HCT116 (cell line): ENCODE measurements around the gene PRELID1. TPM values are rescaled to one million over a fixed set of nuclear protein-coding genes. Genes with fewer than 3 reads are reported as not detected.

Experiments
- ATAC-seq: fragments of 200-7000 bp; cut with Tn5 transposase; 2 replicates; pipeline ENCODE4 v1.9.1; 2020; ENCODE audit warnings: mild to moderate bottlenecking, moderate library complexity
- BruUV-seq: library from RNA; stranded (reverse); fragments of 400-500 nt; replicated peaks from 2 replicates; lab custom pipeline; 2021; lab: Mats Ljungman, UMichigan
- CTCF ChIA-PET: fragments of 300-600 bp; sonication (Branson Sonifier 250); formaldehyde crosslinking; loops from one replicate; lab custom pipeline; 2021; ENCODE audit warnings: antibody characterized with exemption; lab: Charles Lee
- POLR2A ChIA-PET: fragments of 300-600, 350-600 bp; sonication (Branson Sonifier 250); formaldehyde crosslinking; loops from one replicate; lab custom pipeline; 2021; ENCODE audit warnings: antibody characterized with exemption; lab: Charles Lee
- RAD21 ChIA-PET, 2 experiments: fragments of 300-600 bp; sonication (Branson Sonifier 250); formaldehyde crosslinking; loops; one replicate each; lab custom pipeline; 2023; ENCODE audit warnings: low total read pairs in 2 of 2; ENCODE audit not compliant: uncharacterized antibody in 2 of 2, unreplicated experiment in 2 of 2, low non-redundant PET in 1 of 2; lab: Charles Lee
- DNase-seq: peaks from one replicate; pipeline ENCODE4 v3.0.0-alpha.2; 2010; ENCODE audit warnings: low read depth, low spot score
- H2AFZ ChIP-seq: fragments of 200-600 bp; shearing (Covaris generic), sonication (generic); 2 replicates; pipeline ENCODE4 v1.6.1; 2017; ENCODE audit warnings: low read depth, mixed run types, mixed read lengths, antibody characterized with exemption, low read length; ENCODE audit not compliant: poor library complexity, severe bottlenecking
- H3K27ac ChIP-seq: 2 replicates; pipeline ENCODE4 v1.5.1; 2012; ENCODE audit warnings: low read depth, low read length
- H3K27me3 ChIP-seq: fragments of 200-600 bp; sonication (generic); 2 replicates; pipeline ENCODE4 v1.6.1; 2016; ENCODE audit warnings: mixed run types, low read length, mixed read lengths; ENCODE audit not compliant: insufficient read depth
- H3K36me3 ChIP-seq, 2 experiments: fragments of 200-500 bp in 1 of 2; fragments of 200-600 bp in 1 of 2; sonication (Bioruptor generic) in 1 of 2; sonication (generic) in 1 of 2; 2 replicates each; pipeline versions ENCODE4 v1.5.1 to v1.6.1; 2014 to 2016; ENCODE audit warnings: low read length in 2 of 2, inconsistent platforms in 1 of 2, mixed read lengths in 1 of 2, mixed run types in 1 of 2; ENCODE audit not compliant: insufficient read depth in 2 of 2, control insufficient read depth in 1 of 2
- H3K4me1 ChIP-seq, 2 experiments: fragments of 200-600 bp in 1 of 2; sonication (generic) in 1 of 2; 2 replicates each; pipeline versions ENCODE4 v1.5.1 to v1.6.1; 2012 to 2017; ENCODE audit warnings: low read length in 2 of 2, inconsistent platforms in 1 of 2, mild to moderate bottlenecking in 1 of 2, mixed read lengths in 1 of 2, mixed run types in 1 of 2, moderate library complexity in 1 of 2; ENCODE audit not compliant: insufficient read depth in 2 of 2, control insufficient read depth in 1 of 2
- H3K4me2 ChIP-seq: fragments of 200-600 bp; sonication (generic); 2 replicates; pipeline ENCODE4 v1.6.1; 2017; ENCODE audit warnings: mixed run types, low read length, mixed read lengths
- H3K4me3 ChIP-seq, 2 experiments: fragments of 200-600 bp in 1 of 2; sonication (generic) in 1 of 2; replicated peaks in 1 of 2; 2 replicates each; pipeline ENCODE4 v1.5.1; 2011 to 2016; ENCODE audit warnings: low read length in 2 of 2, control low read depth in 1 of 2, low read depth in 1 of 2, mild to moderate bottlenecking in 1 of 2, mixed read lengths in 1 of 2, mixed run types in 1 of 2
- H3K79me2 ChIP-seq: fragments of 200-600 bp; sonication (generic); 2 replicates; pipeline ENCODE4 v1.6.1; 2017; ENCODE audit warnings: mild to moderate bottlenecking, mixed run types, low read length, moderate library complexity, mixed read lengths; ENCODE audit not compliant: insufficient read depth
- H3K9ac ChIP-seq: fragments of 200-600 bp; sonication (generic); 2 replicates; pipeline ENCODE4 v1.6.1; 2016; ENCODE audit warnings: low read length, mixed read lengths
- H3K9me2 ChIP-seq: fragments of 200-600 bp; sonication (generic), shearing (Covaris generic); 2 replicates; pipeline ENCODE4 v1.6.1; 2017; ENCODE audit warnings: mixed run types, mild to moderate bottlenecking, moderate library complexity; ENCODE audit not compliant: insufficient read depth
- H3K9me3 ChIP-seq, 2 experiments: fragments of 200-500 bp in 1 of 2; fragments of 200-600 bp in 1 of 2; sonication (Bioruptor generic) in 1 of 2; sonication (generic) in 1 of 2; 2 replicates each; pipeline ENCODE4 v1.6.1; 2014 to 2017; ENCODE audit warnings: low read length in 2 of 2, mixed read lengths in 2 of 2, inconsistent platforms in 1 of 2, low read depth in 1 of 2, mild to moderate bottlenecking in 1 of 2, mixed run types in 1 of 2, moderate library complexity in 1 of 2; ENCODE audit not compliant: control insufficient read depth in 1 of 2, insufficient read depth in 1 of 2
- H4K20me1 ChIP-seq: fragments of 200-600 bp; sonication (generic), shearing (Covaris generic); 2 replicates; pipeline ENCODE4 v1.6.1; 2017; ENCODE audit warnings: mixed run types, mild to moderate bottlenecking, moderate library complexity; ENCODE audit not compliant: insufficient read depth
- CEBPB ChIP-seq: IDR thresholded peaks from 2 replicates; pipeline ENCODE4 v1.6.1; 2012; ENCODE audit warnings: low read depth
- POLR2AphosphoS5 ChIP-seq: IDR thresholded peaks from 2 replicates; pipeline ENCODE4 v1.6.1; 2011; ENCODE audit warnings: mild to moderate bottlenecking, low read depth, low read length, moderate library complexity
- ZNF274 ChIP-seq: fragments of 200-500 bp; sonication (Bioruptor generic); IDR thresholded peaks from 2 replicates; pipeline ENCODE4 v1.6.1; 2014; ENCODE audit warnings: mild to moderate bottlenecking, low read depth, low read length, inconsistent platforms
- intact Hi-C: fragments of 100-400 bp; cut with micrococcal nuclease; formaldehyde crosslinking; loops from 2 replicates; pipeline ENCODE4 v1.10.0; 2022
- total RNA-seq: library from RNA; stranded (reverse); gene quantifications from one replicate; pipeline ENCODE4 v1.2.1, GENCODE V29; 2021; ENCODE audit not compliant: unreplicated experiment
- TF ChIP-seq, protein P1 (sequence below), 3 experiments: fragments of 200-600 bp in 1 of 3; sonication (generic) in 1 of 3; IDR thresholded peaks in 2 of 3; conservative IDR thresholded peaks in 1 of 3; 2 replicates each; pipeline ENCODE4 v1.5.1; 2012 to 2017; ENCODE audit warnings: low read depth in 2 of 3, low read length in 2 of 3, antibody characterized with exemption in 1 of 3, borderline replicate concordance in 1 of 3, control low read depth in 1 of 3, mild to moderate bottlenecking in 1 of 3, mixed read lengths in 1 of 3, mixed run types in 1 of 3, moderate library complexity in 1 of 3; ENCODE audit not compliant: insufficient read depth in 1 of 3

The PRELID1 gene
- total RNA-seq, 1 experiment from 2014 or later, result 223 TPM

DNA sequence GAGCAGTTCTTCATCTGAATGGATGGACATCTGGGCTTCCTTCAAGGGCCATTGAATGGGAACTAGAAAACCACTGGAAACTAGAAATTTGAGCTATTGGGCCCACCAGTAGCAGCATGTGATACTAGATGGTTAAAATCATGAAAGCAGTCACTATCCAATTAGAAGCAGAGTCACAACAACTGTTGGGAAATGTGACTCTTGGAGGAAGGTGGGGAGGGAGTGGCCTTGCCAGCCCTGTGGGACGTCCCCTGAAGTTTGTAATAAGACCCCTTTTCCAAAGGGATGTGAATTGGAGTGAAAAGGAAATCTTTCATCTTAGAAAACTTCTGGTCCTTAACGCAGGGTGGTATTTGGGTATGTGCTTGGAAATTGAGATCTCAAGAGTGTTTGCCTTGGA, 5.7 kb upstream of the PRELID1 start:
- TF ChIP-seq POLR2AphosphoS5, result no peak
- TF ChIP-seq CEBPB, result no peak
- TF ChIP-seq, all 23 proteins: peak for 0
- ChIA-PET RAD21 (no interaction called here), CTCF (interaction anchor here (2.4 kb wide), 1 partner anchor 12 kb away, joined by 10 read pairs; no protein-coding TSS in a partner anchor), POLR2A (no interaction called here)
- H3K4me1 ChIP-seq, result peaks cover 16 to 41% of the 10 kb centered on the region in 2 experiments
- no peak overlapping the region for H3K9ac ChIP-seq
- intact Hi-C loops, result no loop called here
- H3K79me2 ChIP-seq, result no peaks in the 10 kb centered on the region
- H3K36me3 ChIP-seq, result peaks cover 19 to 25% of the 10 kb centered on the region in 2 experiments; a peak in 3 of 4 replicates
- BruUV-seq, result no TSS peak
- ATAC-seq (no peak), DNase-seq (no peak)
- no peaks in the 10 kb centered on the region for H3K27me3 ChIP-seq
- H2AFZ ChIP-seq, result no peak overlapping the region
- H3K27ac ChIP-seq, result no peak overlapping the region
- no peaks in the 10 kb centered on the region for H3K9me3 ChIP-seq
- no peak overlapping the region for H3K4me2 ChIP-seq
- no peak overlapping the region for H3K4me3 ChIP-seq
- H3K9me2 ChIP-seq, result no peaks in the 10 kb centered on the region
- H4K20me1 ChIP-seq, result no peaks in the 10 kb centered on the region

DNA sequence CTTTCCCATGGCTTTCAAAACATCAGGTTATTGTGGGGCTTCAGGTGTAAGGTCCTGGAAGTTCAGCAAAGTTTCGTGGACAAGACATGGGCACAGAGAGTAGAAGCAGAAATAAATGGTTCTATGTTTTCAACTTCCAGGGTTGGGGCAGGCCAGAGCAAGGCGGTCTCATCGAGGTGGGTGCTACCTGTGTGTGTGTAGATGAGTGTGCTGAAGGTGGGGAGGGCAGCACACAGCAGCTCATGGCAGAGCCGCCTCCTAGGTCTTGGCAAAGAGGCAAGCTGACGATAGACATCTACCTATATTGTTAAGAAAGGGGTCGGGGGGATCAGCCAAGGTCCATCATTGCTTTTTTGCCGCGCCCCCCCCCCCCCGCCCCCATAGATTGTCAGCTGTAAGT, 3.9 kb upstream of the PRELID1 start:
- ATAC-seq (no peak), DNase-seq (no peak)
- RAD21 ChIA-PET, result no interaction called here
- H3K4me1 ChIP-seq, result peaks cover 16 to 50% of the 10 kb centered on the region in 2 experiments
- no peaks in the 10 kb centered on the region for H3K27me3 ChIP-seq
- H3K27ac ChIP-seq, result no peak overlapping the region
- no peaks in the 10 kb centered on the region for H3K9me3 ChIP-seq
- no peaks in the 10 kb centered on the region for H4K20me1 ChIP-seq
- CTCF ChIA-PET, result interaction anchor here (1.1 kb wide), 1 partner anchor 186 kb away, joined by 3 read pairs; no protein-coding TSS in a partner anchor
- no peak overlapping the region for H3K4me3 ChIP-seq
- no peak for TF ChIP-seq ZNF274
- TF ChIP-seq, protein P1, sequence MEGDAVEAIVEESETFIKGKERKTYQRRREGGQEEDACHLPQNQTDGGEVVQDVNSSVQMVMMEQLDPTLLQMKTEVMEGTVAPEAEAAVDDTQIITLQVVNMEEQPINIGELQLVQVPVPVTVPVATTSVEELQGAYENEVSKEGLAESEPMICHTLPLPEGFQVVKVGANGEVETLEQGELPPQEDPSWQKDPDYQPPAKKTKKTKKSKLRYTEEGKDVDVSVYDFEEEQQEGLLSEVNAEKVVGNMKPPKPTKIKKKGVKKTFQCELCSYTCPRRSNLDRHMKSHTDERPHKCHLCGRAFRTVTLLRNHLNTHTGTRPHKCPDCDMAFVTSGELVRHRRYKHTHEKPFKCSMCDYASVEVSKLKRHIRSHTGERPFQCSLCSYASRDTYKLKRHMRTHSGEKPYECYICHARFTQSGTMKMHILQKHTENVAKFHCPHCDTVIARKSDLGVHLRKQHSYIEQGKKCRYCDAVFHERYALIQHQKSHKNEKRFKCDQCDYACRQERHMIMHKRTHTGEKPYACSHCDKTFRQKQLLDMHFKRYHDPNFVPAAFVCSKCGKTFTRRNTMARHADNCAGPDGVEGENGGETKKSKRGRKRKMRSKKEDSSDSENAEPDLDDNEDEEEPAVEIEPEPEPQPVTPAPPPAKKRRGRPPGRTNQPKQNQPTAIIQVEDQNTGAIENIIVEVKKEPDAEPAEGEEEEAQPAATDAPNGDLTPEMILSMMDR (IDR thresholded peaks at IDR 0.05 in 2 of 3, conservative IDR thresholded peaks at IDR 0.05 in 1 of 3; ENCODE audit: borderline replicate concordance in 1 of 3, insufficient read depth in 1 of 3, low read depth in 2 of 3, low read length in 2 of 3), result no peak
- intact Hi-C loops, result loop anchor here (2.0 to 10.0 kb wide), 3 partner anchors 185 to 645 kb away; no protein-coding TSS in a partner anchor
- POLR2A ChIA-PET, result no interaction called here
- no peak overlapping the region for H3K9ac ChIP-seq
- H3K9me2 ChIP-seq, result no peaks in the 10 kb centered on the region
- no peak overlapping the region for H2AFZ ChIP-seq
- peak overlapping the region; percentile 92 for H3K4me2 ChIP-seq
- peaks cover 9 to 13% of the 10 kb centered on the region in 2 experiments; a peak in 3 of 4 replicates for H3K36me3 ChIP-seq
- BruUV-seq, result no TSS peak
- H3K79me2 ChIP-seq, result peaks cover 13% of the 10 kb centered on the region
